Muscle of leg (tissue), 11 donors: ENCODE results near the gene GAPDHS. TPM values are rescaled to one million over a fixed set of nuclear protein-coding genes. Genes with fewer than 3 reads are reported as not detected.
A peak's percentile ranks its signal among the peaks of the same experiment; 100 is the strongest.

Experiments used
- DNase-seq: peaks from one replicate; pipeline ENCODE4 v3.0.0; 2013
- H3K27ac ChIP-seq: one replicate; pipeline ENCODE4 v1.5.1; 2013; ENCODE audit warnings: mild to moderate bottlenecking, low read length, control low read depth
- H3K27me3 ChIP-seq: one replicate; pipeline ENCODE4 v1.6.1; 2013; ENCODE audit warnings: low read length; ENCODE audit not compliant: control insufficient read depth, insufficient read depth
- H3K36me3 ChIP-seq: one replicate; pipeline ENCODE4 v1.6.1; 2013; ENCODE audit warnings: low read length; ENCODE audit not compliant: control insufficient read depth, insufficient read depth
- H3K4me1 ChIP-seq: one replicate; pipeline ENCODE4 v1.6.1; 2013; ENCODE audit warnings: low read length; ENCODE audit not compliant: control insufficient read depth, insufficient read depth
- H3K4me3 ChIP-seq: one replicate; pipeline ENCODE4 v1.5.1; 2013; ENCODE audit warnings: low read length, control low read depth
- H3K9me3 ChIP-seq: replicated peaks from 2 replicates; pipeline ENCODE4 v1.6.1; 2013; ENCODE audit warnings: low read depth, low read length; ENCODE audit not compliant: control insufficient read depth
- WGBS: methylation state at CpG from one replicate; pipeline ENCODE4 v1.1.5; 2013; ENCODE audit warnings: missing lambda C conversion rate; ENCODE audit not compliant: insufficient coverage; 5-methylcytosine and 5-hydroxymethylcytosine counted together
- polyA plus RNA-seq, 8 donors: library from polyadenylated mRNA; unstranded; fragments of 120-200 nt; gene quantifications; one replicate each; pipeline versions ENCODE4 v1.2.1 to v1.2.3, GENCODE V29; 2013; ENCODE audit warnings: inconsistent platforms in 1 of 8, low replicate concordance in 1 of 8; ENCODE audit not compliant: insufficient read length in 8 of 8, insufficient read depth in 1 of 8
- total RNA-seq: library from RNA; stranded (reverse); fragments of 120-200 nt; gene quantifications from one replicate; pipeline ENCODE4 v1.2.4, GENCODE V29; 2013

Gene GAPDHS
- total and polyA plus RNA-seq, 9 donors, result not detected

DNA sequence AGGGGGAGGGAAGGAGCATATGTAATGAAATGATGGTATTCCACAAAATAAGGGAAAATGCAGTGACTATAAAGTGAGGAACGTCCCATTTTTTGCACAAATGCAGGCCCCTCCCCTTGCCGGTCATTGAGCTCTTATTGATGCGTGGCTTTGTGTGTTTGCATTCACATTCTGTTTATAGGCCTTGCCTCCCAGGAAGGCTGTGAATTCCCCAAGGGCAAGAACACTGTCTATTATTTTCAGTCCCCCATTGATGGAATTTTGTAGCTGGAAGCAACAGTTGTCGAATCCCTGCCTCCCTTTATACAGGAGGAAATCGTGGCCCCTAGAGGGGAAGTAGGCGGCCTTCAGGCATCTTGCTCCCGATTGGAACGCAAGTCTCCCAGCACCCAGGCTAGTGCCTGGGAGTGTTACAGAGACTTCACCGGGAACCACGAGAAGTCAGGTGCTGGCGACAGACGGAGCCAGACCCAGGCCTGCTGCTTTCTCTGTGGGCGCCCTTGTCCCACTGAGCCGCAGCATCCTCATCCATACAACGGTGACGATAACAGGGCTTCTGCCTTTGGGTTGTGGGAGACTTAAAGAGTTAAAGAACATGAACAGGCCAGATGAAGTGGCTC is 12.0 kb upstream of the GAPDHS start:
- no peaks in the 10 kb centered on the region for H3K4me1 ChIP-seq
- H3K27me3 ChIP-seq, result peaks cover 21% of the 10 kb centered on the region
- DNase-seq, result no peak
- H3K36me3 ChIP-seq, result no peaks in the 10 kb centered on the region
- H3K4me3 ChIP-seq, result no peak overlapping the region
- H3K27ac ChIP-seq, result no peak overlapping the region
- no peaks in the 10 kb centered on the region for H3K9me3 ChIP-seq
- WGBS, result 47% methylated on average over 5 of the region's 16 CpGs

- no peaks in the 10 kb centered on the region for H3K9me3 ChIP-seq
- DNase-seq, result no peak
- no peaks in the 10 kb centered on the region for H3K36me3 ChIP-seq
- H3K27ac ChIP-seq, result no peak overlapping the region
- H3K4me1 ChIP-seq, result no peaks in the 10 kb centered on the region
- WGBS, result 84% methylated on average over 9 of the region's 12 CpGs
- peaks cover 21% of the 10 kb centered on the region for H3K27me3 ChIP-seq
- H3K4me3 ChIP-seq, result no peak overlapping the region
Observed at GRCh38 chr19:35522745-35523327, 10.4 kb upstream of the GAPDHS start.

DNA sequence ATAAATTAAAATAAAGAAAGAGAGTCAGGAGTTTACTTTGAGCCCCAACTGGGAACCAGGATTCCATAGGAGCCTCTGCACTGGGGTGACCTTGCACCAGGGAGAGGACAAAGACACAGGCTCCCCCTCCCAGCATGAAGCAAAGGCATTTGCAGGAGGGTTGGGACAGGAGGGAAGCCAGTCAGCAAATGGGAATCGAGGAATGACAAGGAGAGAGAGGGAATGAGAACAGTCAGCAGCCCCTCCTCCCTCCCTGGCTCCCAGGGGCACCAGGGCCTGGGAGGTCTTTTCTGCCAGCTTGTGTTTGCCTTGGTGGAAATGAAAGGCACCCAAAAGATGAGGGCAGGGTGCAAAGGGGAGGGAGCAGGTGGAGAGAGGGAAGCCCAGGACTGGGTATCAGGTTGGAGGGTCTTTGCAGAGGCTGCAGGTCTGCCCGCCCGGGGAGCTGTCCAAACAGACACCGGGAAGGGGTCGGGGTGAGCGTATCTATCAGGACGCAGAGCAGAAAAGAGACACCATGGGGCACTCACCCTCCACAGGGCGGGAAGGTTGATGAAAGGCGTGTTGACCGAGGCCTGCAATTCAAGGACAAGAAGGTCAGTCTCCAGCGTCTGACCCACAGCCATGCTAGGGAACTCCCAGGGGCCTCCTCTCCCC is 8.9 kb upstream of the GAPDHS start:
- Histone ChIP-seq H3K9me3 (no peaks in the 10 kb centered on the region), H3K4me3 (no peak overlapping the region), H3K4me1 (no peaks in the 10 kb centered on the region), H3K27me3 (peaks cover 28% of the 10 kb centered on the region), H3K27ac (no peak overlapping the region), H3K36me3 (no peaks in the 10 kb centered on the region)
- DNase-seq, result no peak
- whole genome bisulfite sequencing, result 20% methylated on average over 10 of the region's 11 CpGs

DNA sequence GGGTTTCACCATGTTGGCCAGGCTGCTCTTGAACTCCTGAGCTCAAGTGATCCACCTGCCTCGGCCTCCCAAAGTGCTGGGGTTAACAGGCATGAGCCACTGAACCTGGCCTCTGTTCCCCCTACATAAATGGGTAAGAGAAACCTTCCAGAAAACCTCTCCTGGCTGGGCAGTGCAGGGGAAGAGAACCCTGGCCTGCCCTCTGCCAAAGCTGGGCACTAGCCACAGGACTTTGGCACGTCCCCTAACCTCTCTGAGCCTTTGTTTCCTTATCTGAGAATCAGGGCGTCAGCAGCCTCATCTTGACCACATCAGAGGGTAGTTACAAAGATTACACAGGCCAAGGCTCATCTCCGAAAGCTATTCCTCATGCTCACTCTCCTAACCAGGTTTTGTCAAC is 7.4 kb upstream of the GAPDHS start:
- Histone ChIP-seq H3K4me1 (no peaks in the 10 kb centered on the region), H3K27me3 (peaks cover 26% of the 10 kb centered on the region), H3K36me3 (no peaks in the 10 kb centered on the region), H3K4me3 (no peak overlapping the region), H3K27ac (no peak overlapping the region), H3K9me3 (no peaks in the 10 kb centered on the region)
- WGBS, result 65% methylated on average over 3 of the region's 4 CpGs
- DNase-seq, result no peak

- Histone ChIP-seq H3K36me3 (no peaks in the 10 kb centered on the region), H3K4me1 (no peaks in the 10 kb centered on the region), H3K27me3 (peaks cover 32% of the 10 kb centered on the region), H3K27ac (no peak within 1 kb of the TSS), H3K9me3 (no peaks in the 10 kb centered on the region), H3K4me3 (no peak within 1 kb of the TSS)
- DNase-seq, result no peak
- WGBS, result 73% methylated on average over 3 of the region's 11 CpGs
Observed at GRCh38 chr19:35528218-35529038, 4.8 kb upstream of the GAPDHS start, which contains the start of gene SBSN. TSS of gene SBSN (minus strand) at chr19:35528311. CDS start at chr19:35528281, 30 bp downstream.

DNA sequence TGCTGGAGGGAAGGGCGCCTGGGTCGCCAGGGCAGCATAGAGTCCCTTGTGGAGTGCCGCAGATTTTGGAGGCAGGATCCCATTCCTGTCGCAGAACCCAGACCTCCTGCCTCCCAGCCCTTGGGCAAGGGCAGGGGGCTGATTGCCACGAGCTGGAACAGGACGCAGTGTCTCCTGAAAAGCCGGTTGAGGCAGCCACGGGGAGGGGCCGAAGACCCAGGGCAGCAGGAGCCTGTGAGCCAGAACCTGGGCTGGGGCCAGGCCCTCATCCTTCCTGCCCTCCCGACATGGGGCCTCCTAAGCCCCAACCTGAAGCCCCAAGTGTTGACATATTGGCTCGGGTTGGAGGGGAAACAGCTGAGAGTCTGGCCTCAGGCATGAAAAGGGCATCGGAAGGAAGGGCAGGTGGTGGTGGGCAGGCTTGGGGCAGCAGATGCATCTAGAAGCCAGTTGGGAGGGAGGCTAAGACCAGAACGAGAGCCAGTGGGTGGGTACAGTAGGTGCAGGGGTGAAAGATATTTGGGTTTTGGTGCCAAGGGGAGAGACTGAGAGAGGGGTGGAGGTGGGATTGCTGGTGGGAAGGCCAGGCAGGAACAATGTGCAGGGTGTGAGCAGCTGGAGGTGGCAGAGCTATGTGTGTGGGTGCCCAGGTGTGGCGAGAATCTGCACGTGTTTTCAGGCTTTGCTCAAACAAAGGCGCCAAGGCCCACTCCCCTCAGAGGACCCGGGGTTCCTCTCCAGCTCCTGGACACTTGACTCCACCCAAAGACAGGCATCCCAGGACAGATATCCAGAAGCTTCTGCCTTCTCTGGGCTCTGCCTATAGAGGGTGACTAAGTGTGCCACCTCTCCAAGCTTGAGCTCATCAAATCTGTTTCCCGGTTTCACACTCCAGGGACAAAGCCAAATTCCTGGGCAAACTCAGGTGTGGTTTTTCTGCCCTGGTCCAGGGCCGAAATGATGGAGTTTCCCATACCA is 3.7 kb upstream of the GAPDHS start:
- Histone ChIP-seq H3K36me3 (no peaks in the 10 kb centered on the region), H3K9me3 (no peaks in the 10 kb centered on the region), H3K27me3 (peaks cover 35% of the 10 kb centered on the region), H3K27ac (no peak overlapping the region), H3K4me3 (no peak overlapping the region), H3K4me1 (no peaks in the 10 kb centered on the region)
- DNase-seq, result no peak
- 63% methylated on average over 12 of the region's 19 CpGs for WGBS

- Histone ChIP-seq H3K27ac (no peak overlapping the region), H3K27me3 (peaks cover 33% of the 10 kb centered on the region), H3K36me3 (no peaks in the 10 kb centered on the region), H3K4me3 (no peak overlapping the region), H3K9me3 (no peaks in the 10 kb centered on the region), H3K4me1 (no peaks in the 10 kb centered on the region)
- DNase-seq, result no peak
- 66% methylated on average over 3 of the region's 6 CpGs for WGBS
Observed at GRCh38 chr19:35531291-35531690, 2.0 kb upstream of the GAPDHS start.

DNA sequence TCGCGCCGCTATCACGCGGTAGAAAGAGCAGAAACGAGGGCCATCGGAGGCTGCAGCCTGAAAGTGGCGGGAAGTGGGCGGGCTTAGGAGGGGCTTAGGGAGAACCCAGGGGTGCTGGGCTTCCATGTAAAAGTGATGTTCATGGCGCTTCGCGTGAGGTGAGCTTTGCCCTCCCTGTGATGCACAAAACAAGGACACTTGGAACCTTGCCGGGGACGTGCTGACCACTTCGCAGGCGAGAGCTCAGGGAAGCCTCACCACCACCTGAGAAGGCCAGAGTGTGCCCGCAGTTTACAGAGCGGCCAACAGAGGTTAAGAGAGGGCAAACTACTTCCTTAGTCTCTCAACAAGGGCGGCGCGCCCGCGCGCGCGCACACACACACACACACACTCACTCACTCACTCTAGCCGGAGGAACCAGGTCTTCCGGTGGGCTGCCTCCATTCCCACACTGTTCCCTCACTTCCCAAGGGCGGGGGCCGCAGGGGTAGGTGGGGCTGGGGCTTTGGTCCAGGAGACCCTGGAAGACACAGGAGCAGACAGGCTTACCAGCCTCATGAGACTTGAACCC is 651 bp downstream of the GAPDHS start:
- no peak overlapping the region for H3K4me3 ChIP-seq
- WGBS, result 3% methylated on average over 18 of the region's 30 CpGs

GRCh38 chr19:35534803-35535480 is 1.7 kb downstream of the GAPDHS start:
- Histone ChIP-seq H3K27ac (no peak overlapping the region), H3K9me3 (no peaks in the 10 kb centered on the region), H3K4me3 (no peak overlapping the region), H3K27me3 (peaks cover 26% of the 10 kb centered on the region), H3K4me1 (no peaks in the 10 kb centered on the region), H3K36me3 (no peaks in the 10 kb centered on the region)
- WGBS, result 60% methylated on average over 7 of the region's 10 CpGs
- no peak for DNase-seq

More for the DNA sequence above, 651 bp downstream of the GAPDHS start:
- H3K9me3 ChIP-seq, result no peaks in the 10 kb centered on the region
- H3K36me3 ChIP-seq, result no peaks in the 10 kb centered on the region
- no peak overlapping the region for H3K27ac ChIP-seq
- peaks cover 28% of the 10 kb centered on the region for H3K27me3 ChIP-seq
- peak; percentile 45 for DNase-seq
- no peaks in the 10 kb centered on the region for H3K4me1 ChIP-seq
